Activated CD4-positive, alpha-beta T cell treated with anti-CD3 and anti-CD28 coated beads, Interleukin-2, Interleukin-6, amounts not matched to agents 100 ng/mL and 50 ng/mL, durations not matched to agents 16 hours and 8 hours (primary cell): ENCODE measurements around the gene CLIC5.

Experiments used
- DNase-seq: peaks from one replicate; pipeline ENCODE4 v3.0.0-alpha.2; 2020

Gene CLIC5

GRCh38 chr6:45991189-45991588, 24.5 kb downstream of the CLIC5 start:
- DNase-seq, result no peak

- no peak for DNase-seq
Observed at GRCh38 chr6:45990162-45990561, 25.5 kb downstream of the CLIC5 start.

- DNase-seq, result no peak
Observed at GRCh38 chr6:45988635-45989034, 27.0 kb downstream of the CLIC5 start.

- DNase-seq, result no peak
Observed at GRCh38 chr6:45987856-45988255, 27.8 kb downstream of the CLIC5 start.

DNA sequence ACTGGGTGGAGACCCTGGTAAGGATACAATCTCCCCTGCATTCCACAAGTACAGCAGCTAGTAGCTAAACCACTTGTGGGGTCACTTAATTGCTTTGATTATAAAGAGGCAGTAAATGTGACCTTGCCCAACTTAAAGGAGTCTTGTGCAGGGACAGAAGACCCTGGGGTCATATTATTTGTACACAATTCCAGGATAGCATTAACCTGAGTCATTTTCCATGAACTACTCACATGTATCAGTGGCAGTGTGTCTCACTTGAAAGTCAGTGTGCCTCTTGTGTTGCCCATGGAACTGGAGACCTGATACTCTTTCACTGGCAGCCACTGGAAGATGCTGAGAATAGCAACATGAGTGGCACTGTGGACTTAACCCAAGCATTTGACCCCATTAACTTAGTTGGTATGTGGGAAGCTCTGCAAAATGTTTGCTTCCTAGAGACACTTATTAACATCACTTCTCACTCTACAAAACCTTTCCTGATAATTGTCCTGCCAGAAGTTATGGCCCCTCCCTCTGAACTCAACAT, 28.9 kb downstream of the CLIC5 start:
- no peak for DNase-seq

DNA sequence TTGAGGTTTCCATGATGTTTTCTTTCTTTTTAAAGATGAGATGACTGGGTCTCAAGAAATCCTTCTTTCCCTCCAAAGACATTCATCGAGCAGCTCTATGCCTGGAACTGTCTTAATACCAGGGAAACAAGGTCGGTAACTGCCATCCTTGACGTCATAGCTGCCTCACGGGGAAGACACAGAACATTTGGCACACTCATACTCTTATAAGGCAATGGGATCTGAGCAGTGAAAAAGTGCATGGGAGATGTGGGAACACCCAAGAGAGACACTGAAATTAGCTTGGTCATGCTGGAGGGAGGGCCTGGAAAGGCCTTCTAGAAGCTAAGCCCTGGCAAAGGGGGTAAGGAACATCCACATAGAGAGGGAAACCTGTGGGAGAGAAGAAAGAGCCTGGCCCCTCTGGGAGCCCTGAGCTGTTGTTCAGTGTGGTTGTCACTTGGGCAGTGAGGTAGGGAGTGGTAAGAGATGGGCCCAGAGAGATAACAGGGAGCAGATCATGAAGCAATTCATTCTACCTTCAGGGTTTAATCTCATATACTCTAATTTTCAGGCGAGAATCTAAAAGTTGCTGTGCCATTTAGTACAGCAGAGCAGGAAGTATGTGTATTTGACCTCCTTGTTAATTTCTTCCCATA, 30.8 kb downstream of the CLIC5 start:
- DNase-seq, result no peak

DNA sequence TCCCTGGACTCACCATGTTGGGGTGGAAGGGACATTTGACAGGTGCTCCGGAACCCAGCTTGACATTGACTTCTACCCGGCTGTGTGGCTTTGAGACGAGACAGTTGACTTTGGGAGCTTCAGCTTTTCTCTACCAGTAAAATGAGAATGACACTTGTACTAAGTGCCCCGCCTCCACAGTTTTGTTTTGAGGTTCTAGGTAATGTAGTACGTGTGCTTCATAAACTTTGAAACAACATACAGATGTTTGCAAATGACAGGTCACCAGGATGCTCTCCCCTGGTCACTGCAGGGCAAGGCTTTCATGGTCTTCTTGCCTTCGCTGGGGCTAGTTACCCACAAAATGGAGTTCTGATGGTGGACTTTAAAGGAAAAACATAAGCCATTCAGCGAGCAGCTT, 31.3 kb downstream of the CLIC5 start:
- DNase-seq, result no peak

DNA sequence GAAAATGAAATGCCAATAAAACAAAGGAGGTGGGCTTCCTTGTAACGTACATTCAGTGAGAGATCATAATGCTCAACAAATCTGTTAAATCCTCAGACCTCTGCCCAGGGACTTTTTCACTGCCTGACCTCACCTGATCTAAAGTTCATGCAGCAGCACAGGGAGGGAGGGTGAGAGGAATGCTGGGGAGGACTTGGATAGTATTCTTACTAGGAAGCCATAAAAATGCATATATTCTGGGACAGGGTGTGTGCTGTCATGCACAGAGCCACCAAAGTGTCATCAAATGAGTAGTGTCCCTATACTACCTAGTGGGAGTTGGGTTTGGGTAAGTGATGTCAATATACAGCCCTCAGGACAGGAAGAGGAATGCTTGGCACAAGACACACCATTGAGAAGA, 32.6 kb downstream of the CLIC5 start:
- no peak for DNase-seq

DNA sequence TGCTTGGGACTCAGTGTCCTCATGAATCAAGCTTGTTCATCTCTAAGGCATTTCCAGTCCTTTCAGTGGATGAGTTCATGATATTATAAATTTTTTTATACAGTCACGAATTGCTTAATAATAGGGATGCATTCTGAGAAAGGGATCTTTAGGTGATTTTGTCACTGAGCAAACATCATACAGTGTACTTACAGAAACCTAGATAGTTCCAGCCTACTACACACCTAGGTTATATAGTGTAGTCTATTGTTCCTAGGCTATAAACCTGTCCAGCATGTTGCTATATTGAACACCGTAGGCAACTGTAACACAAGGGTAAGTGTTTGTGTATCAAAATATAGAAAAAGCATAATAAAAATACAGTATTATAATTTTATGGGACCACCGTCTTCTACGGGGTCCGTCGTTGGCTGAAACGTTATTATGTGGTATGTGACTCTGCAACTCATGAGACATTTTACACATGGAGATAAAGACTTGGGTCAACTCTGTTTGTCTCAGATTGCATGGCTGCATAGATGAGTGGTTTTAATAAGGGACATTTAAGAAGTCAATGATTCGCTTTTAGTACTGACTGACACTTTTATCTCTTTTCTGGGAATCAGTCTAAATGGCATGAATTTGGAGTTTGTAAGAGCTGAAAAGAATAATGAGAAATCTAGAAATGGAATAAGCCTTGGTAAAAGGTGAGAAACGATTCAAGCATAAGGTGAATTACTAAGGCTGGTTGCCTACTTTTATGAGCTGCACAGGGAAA, 33.2 kb downstream of the CLIC5 start:
- no peak for DNase-seq

- no peak for DNase-seq
Observed at GRCh38 chr6:45981046-45981445, 34.6 kb downstream of the CLIC5 start.

GRCh38 chr6:45979311-45979710, 36.3 kb downstream of the CLIC5 start:
- no peak for DNase-seq

GRCh38 chr6:45974596-45974995, 41.1 kb downstream of the CLIC5 start:
- no peak for DNase-seq

- DNase-seq, result no peak
Observed at GRCh38 chr6:45972795-45973503, 42.7 kb downstream of the CLIC5 start.

DNA sequence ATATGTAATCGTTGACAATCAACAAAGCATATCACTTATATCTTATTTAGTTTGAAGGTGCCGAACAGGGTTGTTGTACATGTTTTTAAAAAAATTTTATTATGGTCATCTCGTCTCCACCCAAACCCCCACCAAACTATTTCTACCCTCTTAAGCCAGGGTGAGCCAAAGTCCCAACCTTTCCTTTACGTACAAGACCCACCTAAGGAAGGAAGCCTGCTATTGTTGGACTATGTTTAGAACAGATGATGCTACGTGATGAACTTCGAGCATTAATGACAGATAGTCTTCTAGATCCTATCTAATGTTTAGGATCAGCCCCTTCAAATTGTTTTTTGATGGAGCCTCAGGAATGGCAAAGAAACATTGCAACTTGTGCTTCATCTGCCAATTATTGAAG, 44.4 kb downstream of the CLIC5 start:
- DNase-seq, result no peak

DNA sequence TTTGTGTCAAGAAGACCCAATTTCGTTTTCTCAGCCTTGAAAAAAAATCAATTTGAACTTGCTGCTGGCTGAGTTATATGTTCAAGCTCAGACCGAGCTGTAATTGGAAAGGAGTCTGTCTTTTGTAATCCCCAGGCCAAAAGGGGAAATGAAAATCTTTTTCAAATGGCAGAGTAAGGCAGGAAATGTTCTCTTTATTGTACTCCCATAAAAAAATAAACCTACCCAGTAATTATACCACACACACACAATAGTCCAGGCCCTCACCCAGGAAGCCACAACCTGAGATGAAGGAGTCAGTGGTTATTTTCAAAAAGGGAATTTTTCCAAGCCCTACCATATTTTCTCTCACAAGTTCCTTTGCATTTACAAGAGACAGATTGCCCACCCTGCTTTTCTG, 45.3 kb downstream of the CLIC5 start:
- DNase-seq, result no peak

DNA sequence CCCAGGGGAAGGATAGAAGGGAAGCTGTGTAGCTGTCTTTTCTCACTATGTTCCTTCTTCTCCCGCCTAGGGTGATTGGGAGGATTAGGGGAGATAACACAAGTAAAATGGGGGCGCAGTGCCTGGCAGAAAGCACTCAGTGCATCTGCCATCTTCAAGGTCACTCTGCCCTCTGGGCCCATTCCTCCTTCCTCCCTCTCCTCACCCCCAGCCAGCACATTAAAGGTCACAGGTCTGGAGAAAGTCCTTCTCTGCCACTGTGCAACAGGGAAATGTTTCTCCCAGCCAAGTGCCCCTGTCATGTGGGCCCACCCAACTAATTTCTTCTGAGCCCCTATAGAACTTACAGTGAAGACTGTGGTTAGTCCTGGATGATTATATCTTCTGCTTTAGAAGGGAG, 45.8 kb downstream of the CLIC5 start:
- DNase-seq, result no peak

- no peak for DNase-seq
Observed at GRCh38 chr6:45969026-45969425, 46.6 kb downstream of the CLIC5 start.

GRCh38 chr6:45967363-45967762, 48.3 kb downstream of the CLIC5 start:
- DNase-seq, result no peak

DNA sequence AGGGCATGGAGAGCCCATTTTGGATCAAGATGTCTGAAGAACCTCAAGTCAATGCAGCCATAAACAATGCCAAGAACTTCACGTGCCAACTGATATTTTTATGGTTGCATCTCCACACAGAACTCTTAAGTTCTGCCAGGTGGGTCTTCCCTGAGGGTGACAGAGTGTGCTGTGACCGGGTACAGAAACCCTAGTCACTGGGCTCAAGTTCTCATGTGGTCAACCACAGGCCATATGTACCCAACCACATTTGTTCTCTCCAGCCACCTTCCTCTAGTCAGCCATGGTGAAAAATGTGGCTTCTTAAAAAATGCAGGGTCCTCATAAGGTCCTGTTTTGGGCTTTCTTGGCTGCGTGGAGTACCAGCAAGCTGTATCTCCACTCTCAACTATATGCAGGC, 48.9 kb downstream of the CLIC5 start:
- DNase-seq, result no peak

GRCh38 chr6:45966340-45966739, 49.3 kb downstream of the CLIC5 start:
- no peak for DNase-seq

DNA sequence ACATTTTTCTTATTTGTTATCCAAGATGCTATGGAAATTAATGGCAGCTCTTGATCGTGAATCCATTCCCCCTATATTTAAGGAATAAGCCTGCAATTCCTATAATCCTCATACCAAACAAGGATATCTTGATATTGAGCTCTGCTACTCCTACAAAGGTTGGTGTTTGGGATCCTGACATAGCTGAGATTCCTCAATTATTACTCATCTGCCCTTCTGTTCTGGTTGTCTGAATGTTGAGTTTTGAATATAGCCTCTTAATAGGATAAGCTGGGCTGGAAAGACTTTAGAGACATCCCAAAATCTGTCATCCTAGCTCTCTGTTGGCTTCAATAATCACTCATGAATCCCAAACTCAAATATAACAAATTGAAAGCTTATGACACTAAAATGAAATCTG, 49.9 kb downstream of the CLIC5 start:
- no peak for DNase-seq

DNA sequence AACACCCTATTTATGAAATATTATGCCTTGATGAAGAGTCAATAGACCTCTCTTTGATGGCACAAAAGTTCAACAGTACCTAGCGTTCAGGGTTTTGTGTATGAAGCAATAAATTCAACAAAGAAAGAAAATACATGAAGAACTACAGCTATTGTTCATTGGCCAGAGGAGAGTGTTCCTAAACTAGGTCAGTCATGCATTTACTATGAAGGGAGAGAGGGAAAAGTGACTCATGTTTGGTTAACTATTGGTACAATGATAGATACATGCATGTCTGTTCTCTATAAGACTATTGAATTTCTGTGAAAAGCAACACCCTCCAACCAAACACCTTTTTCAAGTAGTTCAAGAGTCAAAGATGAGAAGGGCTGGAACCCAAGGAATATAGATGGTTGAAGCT, 50.7 kb downstream of the CLIC5 start:
- no peak for DNase-seq

DNA sequence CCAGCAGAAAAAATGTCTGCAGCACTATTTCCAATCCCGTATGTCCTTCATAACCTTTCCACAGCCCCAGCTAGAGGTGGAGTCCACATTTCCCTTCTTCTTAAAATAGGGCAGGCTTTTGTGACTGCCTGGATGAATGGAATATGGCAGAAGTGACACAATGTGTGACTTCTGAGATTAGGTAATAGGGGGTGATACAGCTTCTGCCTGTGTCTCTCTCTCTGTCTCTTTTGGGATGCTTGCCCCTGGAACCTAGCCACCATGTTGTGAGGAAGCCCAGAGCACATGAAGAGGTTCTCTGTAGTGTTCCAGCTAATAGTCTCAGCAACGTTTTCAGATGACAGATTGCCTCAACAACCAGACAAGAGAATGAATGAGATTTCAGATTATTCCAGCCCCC, 51.4 kb downstream of the CLIC5 start:
- no peak for DNase-seq

- DNase-seq, result no peak
Observed at GRCh38 chr6:45963896-45964295, 51.8 kb downstream of the CLIC5 start.
